H9 (cell line): ENCODE measurements around the gene DLGAP4. TPM values are rescaled to one million over a fixed set of nuclear protein-coding genes. Genes with fewer than 3 reads are reported as not detected.

Source experiments
- DNase-seq: peaks from one replicate; pipeline ENCODE4 v3.0.0-alpha.2; 2017
- H2AFZ ChIP-seq: one replicate; pipeline ENCODE4 v1.6.1; 2013; ENCODE audit warnings: mild to moderate bottlenecking, low read length, control low read depth, moderate library complexity
- H2AK5ac ChIP-seq: 2 replicates; pipeline ENCODE4 v1.6.1; 2013; ENCODE audit warnings: low read length, control low read depth, mixed read lengths; ENCODE audit not compliant: insufficient read length
- H2BK120ac ChIP-seq: one replicate; pipeline ENCODE4 v1.6.1; 2013; ENCODE audit warnings: low read depth, mild to moderate bottlenecking, low read length, control low read depth, inconsistent platforms; ENCODE audit not compliant: poor library complexity, severe bottlenecking
- H2BK12ac ChIP-seq: 2 replicates; pipeline ENCODE4 v1.6.1; 2013; ENCODE audit warnings: low read length, control low read depth, mixed read lengths, low read depth; ENCODE audit not compliant: insufficient read length
- H2BK15ac ChIP-seq: 2 replicates; pipeline ENCODE4 v1.6.1; 2013; ENCODE audit warnings: low read depth, low read length, control low read depth
- H2BK20ac ChIP-seq: one replicate; pipeline ENCODE4 v1.6.1; 2013; ENCODE audit warnings: low read depth, mild to moderate bottlenecking, low read length, control low read depth, inconsistent platforms; ENCODE audit not compliant: poor library complexity, severe bottlenecking
- H2BK5ac ChIP-seq: 2 replicates; pipeline ENCODE4 v1.6.1; 2013; ENCODE audit warnings: low read length, control low read depth, mixed read lengths; ENCODE audit not compliant: insufficient read length
- H3K14ac ChIP-seq: 2 replicates; pipeline ENCODE4 v1.6.1; 2013; ENCODE audit warnings: low read length, control low read depth; ENCODE audit not compliant: insufficient read depth
- H3K18ac ChIP-seq: 2 replicates; pipeline ENCODE4 v1.6.1; 2013; ENCODE audit warnings: low read depth, mild to moderate bottlenecking, mixed read lengths, low read length, control low read depth; ENCODE audit not compliant: insufficient read length
- H3K23ac ChIP-seq: 2 replicates; pipeline ENCODE4 v1.6.1; 2013; ENCODE audit warnings: low read length, control low read depth, mixed read lengths, low read depth; ENCODE audit not compliant: insufficient read length
- H3K23me2 ChIP-seq: 2 replicates; pipeline ENCODE4 v1.6.1; 2013; ENCODE audit warnings: low read depth, mild to moderate bottlenecking, mixed read lengths, low read length, control low read depth; ENCODE audit not compliant: insufficient read length, poor library complexity, severe bottlenecking
- H3K27ac ChIP-seq: 2 replicates; pipeline ENCODE4 v1.5.1; 2013; ENCODE audit warnings: low read length, control low read depth, mixed read lengths, low read depth; ENCODE audit not compliant: insufficient read length
- H3K27me3 ChIP-seq: 2 replicates; pipeline ENCODE4 v1.6.1; 2013; ENCODE audit warnings: low read length, control low read depth, inconsistent platforms; ENCODE audit not compliant: insufficient read depth
- H3K4ac ChIP-seq: 2 replicates; pipeline ENCODE4 v1.6.1; 2013; ENCODE audit warnings: low read depth, mild to moderate bottlenecking, control low read depth, inconsistent platforms, low read length, moderate library complexity
- H3K4me1 ChIP-seq: 2 replicates; pipeline ENCODE4 v1.6.1; 2013; ENCODE audit warnings: low read length, control low read depth, inconsistent platforms; ENCODE audit not compliant: insufficient read depth
- H3K4me2 ChIP-seq: 2 replicates; pipeline ENCODE4 v1.6.1; 2013; ENCODE audit warnings: low read length, control low read depth, mixed read lengths; ENCODE audit not compliant: insufficient read length, insufficient read depth
- H3K56ac ChIP-seq: 2 replicates; pipeline ENCODE4 v1.6.1; 2013; ENCODE audit warnings: low read depth, mild to moderate bottlenecking, mixed read lengths, low read length, control low read depth; ENCODE audit not compliant: insufficient read length
- H3K79me1 ChIP-seq: 2 replicates; pipeline ENCODE4 v1.6.1; 2013; ENCODE audit warnings: low read depth, mild to moderate bottlenecking, moderate library complexity, low read length, control low read depth, inconsistent platforms; ENCODE audit not compliant: insufficient read depth, poor library complexity, severe bottlenecking
- H3K79me2 ChIP-seq: 2 replicates; pipeline ENCODE4 v1.6.1; 2013; ENCODE audit warnings: low read length, control low read depth, inconsistent platforms; ENCODE audit not compliant: insufficient read depth
- H3K9ac ChIP-seq: 2 replicates; pipeline ENCODE4 v1.6.1; 2013; ENCODE audit warnings: low read length, control low read depth, mixed read lengths; ENCODE audit not compliant: insufficient read length; ENCODE audit errors: extremely low read depth
- H3K9me3 ChIP-seq: one replicate; pipeline ENCODE4 v1.6.1; 2013; ENCODE audit warnings: low read depth, low read length, inconsistent platforms; ENCODE audit not compliant: control insufficient read depth
- H3T11ph ChIP-seq: one replicate; pipeline ENCODE4 v1.6.1; 2013; ENCODE audit warnings: mild to moderate bottlenecking, low read length, control low read depth, inconsistent platforms
- H4K20me1 ChIP-seq: one replicate; pipeline ENCODE4 v1.6.1; 2013; ENCODE audit not compliant: control insufficient read depth, insufficient read length, insufficient read depth
- H4K5ac ChIP-seq: 2 replicates; pipeline ENCODE4 v1.6.1; 2013; ENCODE audit warnings: low read depth, mild to moderate bottlenecking, mixed read lengths, low read length, control low read depth; ENCODE audit not compliant: insufficient read length
- H4K8ac ChIP-seq: replicated peaks from 2 replicates; pipeline ENCODE4 v1.6.1; 2013; ENCODE audit warnings: low read length, control low read depth, mixed read lengths, low read depth; ENCODE audit not compliant: insufficient read length
- H4K91ac ChIP-seq: 2 replicates; pipeline ENCODE4 v1.6.1; 2013; ENCODE audit warnings: low read depth, mild to moderate bottlenecking, moderate library complexity, mixed read lengths, low read length, control low read depth; ENCODE audit not compliant: insufficient read length
- H3K27ac Mint-ChIP-seq, 3 experiments: 2 replicates in 2 of 3; 3 replicates in 1 of 3; pipeline ENCODE4 v1.8.0; 2020 to 2021; ENCODE audit warnings: mixed read lengths in 3 of 3, mild to moderate bottlenecking in 1 of 3, moderate library complexity in 1 of 3
- H3K27me3 Mint-ChIP-seq: 2 replicates; pipeline ENCODE4 v1.8.0; 2021; ENCODE audit warnings: low read depth, mild to moderate bottlenecking, moderate library complexity, mixed read lengths
- H3K36me3 Mint-ChIP-seq, 3 experiments: 2 replicates in 2 of 3; 3 replicates in 1 of 3; pipeline ENCODE4 v1.8.0; 2020 to 2021; ENCODE audit warnings: low read depth in 3 of 3, mixed read lengths in 3 of 3; ENCODE audit not compliant: insufficient read depth in 1 of 3
- H3K4me1 Mint-ChIP-seq, 2 experiments: 2 replicates each; pipeline ENCODE4 v1.8.0; 2020; ENCODE audit warnings: mixed read lengths in 2 of 2
- H3K4me3 Mint-ChIP-seq, 2 experiments: 2 replicates in 1 of 2; 3 replicates in 1 of 2; pipeline ENCODE4 v1.8.0; 2020 to 2021; ENCODE audit warnings: mild to moderate bottlenecking in 2 of 2, mixed read lengths in 2 of 2, moderate library complexity in 1 of 2
- H3K9me3 Mint-ChIP-seq, 2 experiments: 2 replicates in 1 of 2; 3 replicates in 1 of 2; pipeline ENCODE4 v1.8.0; 2020; ENCODE audit warnings: mild to moderate bottlenecking in 2 of 2, mixed read lengths in 2 of 2, moderate library complexity in 1 of 2
- CTCF ChIP-seq: fragments of 200-600 bp; sonication (generic); conservative IDR thresholded peaks from 3 replicates; pipeline ENCODE4 v1.8.0; 2021; ENCODE audit warnings: antibody characterized with exemption, mild to moderate bottlenecking
- WGBS: extraction: QIAGEN DNeasy Blood & Tissue Kit; methylation state at CpG from one replicate; pipeline ENCODE4 v1.1.7; 2013; ENCODE audit warnings: missing lambda C conversion rate, low lambda C conversion rate, mixed read lengths; ENCODE audit not compliant: insufficient read length; ENCODE audit errors: extremely low coverage; 5-methylcytosine and 5-hydroxymethylcytosine counted together
- total RNA-seq: library from RNA; stranded (reverse); gene quantifications from 2 replicates; pipeline ENCODE4 v1.2.1, GENCODE V29; 2021

DLGAP4 gene
- total RNA-seq, 1 experiment from 2014 or later = 48.0 TPM

- Histone ChIP-seq H3K23ac (no peak overlapping the region), H3K79me1 (no peaks in the 10 kb centered on the region), H3K9me3 (no peaks in the 10 kb centered on the region), H2BK120ac (no peak overlapping the region), H3K4me1 (no peaks in the 10 kb centered on the region), H3T11ph (no peak overlapping the region), H2BK12ac (no peak overlapping the region), H2BK20ac (no peak overlapping the region), H4K20me1 (no peaks in the 10 kb centered on the region), H3K27me3 (no peaks in the 10 kb centered on the region), H3K56ac (no peak overlapping the region), H3K27ac (no peak overlapping the region), H4K5ac (no peak overlapping the region), H3K9ac (no peak overlapping the region), H2AFZ (no peak overlapping the region), H2BK15ac (no peak overlapping the region), H3K4me2 (no peak overlapping the region), H2AK5ac (no peak overlapping the region), H3K14ac (no peak overlapping the region), H3K79me2 (no peaks in the 10 kb centered on the region), H2BK5ac (no peak overlapping the region), H3K4ac (no peak overlapping the region), H4K8ac (no peak overlapping the region), H3K18ac (no peak overlapping the region), H3K23me2 (no peaks in the 10 kb centered on the region), H4K91ac (no peak overlapping the region)
- WGBS = no CpG with 5 or more reads among the region's 6 CpGs
- no peak for TF ChIP-seq CTCF
- H3K4me3 Mint-ChIP-seq = no peak overlapping the region; a peak in 1 of 5 replicates
- H3K9me3 Mint-ChIP-seq = no peaks in the 10 kb centered on the region; a peak in 2 of 5 replicates
- H3K27me3 Mint-ChIP-seq = peaks cover 2% of the 10 kb centered on the region; the same call in 1 of the 2 replicates
- no peaks in the 10 kb centered on the region for H3K36me3 Mint-ChIP-seq
- DNase-seq = no peak
- H3K4me1 Mint-ChIP-seq = peaks cover 15 to 16% of the 10 kb centered on the region in 2 experiments
- no peak overlapping the region; a peak in 1 of 7 replicates for H3K27ac Mint-ChIP-seq
Observed at GRCh38 chr20:36351937-36352336, 45.8 kb downstream of the DLGAP4 start.
